K562 (cell line): ENCODE data around the gene ECI1.

Source experiments
- CTCF ChIP-seq, 3 experiments: IDR thresholded peaks in 2 of 3; conservative IDR thresholded peaks in 1 of 3; 2 replicates each; pipeline ENCODE4 v1.5.1; 2011 to 2012; ENCODE audit warnings: low read length in 3 of 3, mild to moderate bottlenecking in 3 of 3, control low read depth in 2 of 3, improper control_type of control experiment in 1 of 3, inconsistent platforms in 1 of 3, low read depth in 1 of 3, mixed read lengths in 1 of 3, moderate library complexity in 1 of 3; ENCODE audit not compliant: insufficient read depth in 2 of 3
- ELF1 ChIP-seq: fragments of 200-800 bp; sonication (Bioruptor generic); IDR thresholded peaks from 2 replicates; pipeline ENCODE4 v1.6.1; 2016; ENCODE audit warnings: missing genetic modification characterization, missing compliant biosample characterization
- FOXA3 ChIP-seq, 2 experiments: fragments of 450-650 bp in 1 of 2; sonication (generic) in 1 of 2; formaldehyde crosslinking; IDR thresholded peaks in 1 of 2; conservative IDR thresholded peaks in 1 of 2; 2 replicates each; pipeline versions ENCODE4 v1.4.0 to v1.8.0; 2020 to 2022; ENCODE audit warnings: mild to moderate bottlenecking in 2 of 2, missing genetic modification reagents in 1 of 2
- HDAC1 ChIP-seq, 2 experiments: fragments of 450-650 bp; IDR thresholded peaks; 2 replicates each; pipeline ENCODE4 v1.6.1; 2016 to 2017; ENCODE audit warnings: inconsistent platforms in 1 of 2, mild to moderate bottlenecking in 1 of 2, moderate library complexity in 1 of 2
- ILF3 ChIP-seq: fragments of 450-650 bp; IDR thresholded peaks from 2 replicates; pipeline ENCODE4 v1.6.1; 2018; ENCODE audit warnings: antibody characterized with exemption, mild to moderate bottlenecking, moderate library complexity, borderline replicate concordance
- MECOM ChIP-seq: fragments of 250-450 bp; sonication (Bioruptor Pico); IDR thresholded peaks from 2 replicates; pipeline ENCODE4 v1.8.0; 2022; ENCODE audit warnings: inconsistent platforms
- POLR2B ChIP-seq: fragments of 450-650 bp; IDR thresholded peaks from 2 replicates; pipeline ENCODE4 v1.6.1; 2018; ENCODE audit warnings: low read depth; ENCODE audit not compliant: partially characterized antibody
- POU5F1 ChIP-seq: fragments of 150-350 bp; IDR thresholded peaks from 2 replicates; pipeline ENCODE4 v1.6.1; 2014; ENCODE audit warnings: borderline replicate concordance, low read length, low read depth, mild to moderate bottlenecking; ENCODE audit not compliant: partially characterized antibody
- SETDB1 ChIP-seq: IDR thresholded peaks from one replicate; pipeline ENCODE4 v1.6.1; 2012; ENCODE audit warnings: low read length, control low read depth, inconsistent platforms
- TCF7L2 ChIP-seq: fragments of 150-350 bp; IDR thresholded peaks from 2 replicates; pipeline ENCODE4 v1.6.1; 2016; ENCODE audit warnings: low read depth, mild to moderate bottlenecking, low read length, moderate library complexity

GRCh38 chr16:2210386-2211365 lies 40.7 kb downstream of the ECI1 start, which contains the start of gene BRICD5:
- TF ChIP-seq TCF7L2, result no peak
- no peak for TF ChIP-seq POU5F1
- TF ChIP-seq HDAC1 (IDR thresholded peaks at IDR 0.05), result no peak; a peak in 1 of 4 replicates
- peak; percentile 57 for TF ChIP-seq POLR2B
- TF ChIP-seq SETDB1, result no peak
- no peak for TF ChIP-seq FOXA3 (CRISPR knock-in tag; conservative IDR thresholded peaks at IDR 0.05 in 1 of 2, IDR thresholded peaks at IDR 0.05 in 1 of 2)
- TF ChIP-seq CTCF (IDR thresholded peaks at IDR 0.05 in 2 of 3, conservative IDR thresholded peaks at IDR 0.05 in 1 of 3; ENCODE audit: insufficient read depth in 2 of 3, low read depth in 1 of 3, low read length in 3 of 3), result no peak
- no peak for TF ChIP-seq ELF1 (tag)
- no peak for TF ChIP-seq ILF3
- TF ChIP-seq MECOM, result no peak
